H1 (cell line): ENCODE results near the gene PSD. TPM values are rescaled to one million over a fixed set of nuclear protein-coding genes. Genes with fewer than 3 reads are reported as not detected.

Source experiments
- ATF3 ChIP-seq: IDR thresholded peaks from 2 replicates; pipeline ENCODE4 v1.6.1; 2011; ENCODE audit warnings: low read depth, mild to moderate bottlenecking, low read length; ENCODE audit not compliant: insufficient read depth
- CEBPB ChIP-seq: IDR thresholded peaks from 2 replicates; pipeline ENCODE4 v1.6.1; 2012; ENCODE audit warnings: low read depth, low read length
- GTF2F1 ChIP-seq: IDR thresholded peaks from 2 replicates; pipeline ENCODE4 v1.6.1; 2012; ENCODE audit warnings: low read depth, low read length, improper control_type of control experiment, borderline replicate concordance
- RFX5 ChIP-seq: IDR thresholded peaks from 2 replicates; pipeline ENCODE4 v1.6.1; 2011; ENCODE audit warnings: low read depth, low read length, improper control_type of control experiment, borderline replicate concordance
- polyA plus RNA-seq, 7 experiments: library from polyadenylated mRNA; depleted of rRNA in 3 of 7; stranded (reverse) in 5 of 7; unstranded in 2 of 7; fragments of >200 nt in 5 of 7; fragments of 200-250 nt in 2 of 7; gene quantifications; 1 replicate in 5 of 7; 2 replicates in 1 of 7; 4 replicates in 1 of 7; pipeline versions ENCODE4 v1.2.1 to v1.2.3, GENCODE V29; 2011 to 2013; ENCODE audit warnings: missing spikeins in 2 of 7, mixed read lengths in 2 of 7
- total RNA-seq: library from RNA; stranded (reverse); fragmentation: NEBNext Ultra II Directional; extraction: Animal tissue kit (Norgen Biotek cat#: 25700); gene quantifications from 2 replicates; pipeline ENCODE4 v1.2.1, GENCODE V29; 2021

The PSD gene
- total and polyA plus RNA-seq, 2 of the 8 experiments (the other 6 are each of a cell fraction or from before 2014, with no cell fraction given), result 5.4 to 6.0 TPM

GRCh38 chr10:102367441-102367840, 51.1 kb downstream of the PSD start (continued):
- TF ChIP-seq CEBPB (no peak), GTF2F1 (no peak), ATF3 (no peak), RFX5 (no peak)
- TF ChIP-seq, all 59 proteins: peak for 0
